HG03521 (cell line): Measurements from ENCODE around the gene DMD.

Experiments
- ATAC-seq: cut with Tn5 transposase; IDR thresholded peaks from one replicate; pipeline ENCODE4 v1.9.1; 2021; ENCODE audit warnings: mild to moderate bottlenecking, moderate library complexity; ENCODE audit not compliant: unreplicated experiment

DMD gene

GRCh38 chrX:31547816-31548215, 1663.5 kb downstream of the DMD start:
- ATAC-seq = no peak

GRCh38 chrX:31547416-31547815, 1663.9 kb downstream of the DMD start:
- no peak for ATAC-seq

- ATAC-seq = no peak
Observed at GRCh38 chrX:31546126-31546525, 1665.2 kb downstream of the DMD start.

- ATAC-seq = no peak
Observed at GRCh38 chrX:31545726-31546125, 1665.6 kb downstream of the DMD start.

- ATAC-seq = no peak
Observed at GRCh38 chrX:31545191-31545590, 1666.2 kb downstream of the DMD start.

- no peak for ATAC-seq
Observed at GRCh38 chrX:31543634-31544033, 1667.7 kb downstream of the DMD start.

GRCh38 chrX:31542566-31542965, 1668.8 kb downstream of the DMD start:
- ATAC-seq = no peak

GRCh38 chrX:31540313-31540712, 1671.0 kb downstream of the DMD start:
- no peak for ATAC-seq

GRCh38 chrX:31527455-31528126, 1683.8 kb downstream of the DMD start:
- no peak for ATAC-seq

GRCh38 chrX:31523884-31524536, 1687.3 kb downstream of the DMD start:
- no peak for ATAC-seq

GRCh38 chrX:31522760-31523159, 1688.6 kb downstream of the DMD start:
- no peak for ATAC-seq

- ATAC-seq = no peak
Observed at GRCh38 chrX:31521941-31522340, 1689.4 kb downstream of the DMD start.

- ATAC-seq = no peak
Observed at GRCh38 chrX:31516527-31516926, 1694.8 kb downstream of the DMD start.

- ATAC-seq = no peak
Observed at GRCh38 chrX:31508338-31508737, 1703.0 kb downstream of the DMD start.

- ATAC-seq = no peak
Observed at GRCh38 chrX:31506928-31507327, 1704.4 kb downstream of the DMD start.

- no peak for ATAC-seq
Observed at GRCh38 chrX:31506360-31506759, 1705.0 kb downstream of the DMD start.

GRCh38 chrX:31500921-31501320, 1710.4 kb downstream of the DMD start:
- no peak for ATAC-seq

- no peak for ATAC-seq
Observed at GRCh38 chrX:31499109-31499508, 1712.2 kb downstream of the DMD start.

GRCh38 chrX:31497086-31497485, 1714.3 kb downstream of the DMD start:
- ATAC-seq = no peak

- ATAC-seq = no peak
Observed at GRCh38 chrX:31487951-31488350, 1723.4 kb downstream of the DMD start.

GRCh38 chrX:31483336-31483735, 1728.0 kb downstream of the DMD start:
- ATAC-seq = no peak

- ATAC-seq = no peak
Observed at GRCh38 chrX:31480696-31481095, 1730.7 kb downstream of the DMD start.

- ATAC-seq = no peak
Observed at GRCh38 chrX:31471229-31471628, 1740.1 kb downstream of the DMD start.
